NCI-H2029 treated with DMSO at 0.1 percent for 48 hours (cell line): ENCODE measurements around the gene LRCH4.
"Not testable (repeated sequence)": the region's sequence is repeated elsewhere in the genome, so short reads cannot be mapped to it uniquely, and the experiment has no call there.

Experiments used
- DNase-seq: peaks from one replicate; lab custom pipeline; 2025; lab: John Stamatoyannopoulos, UW

The LRCH4 gene

GRCh38 chr7:100567751-100568175 is 18.2 kb downstream of the LRCH4 start:
- no peak for DNase-seq

- no peak for DNase-seq
These were observed 18.7 kb downstream of the LRCH4 start for GRCh38 chr7:100567031-100567730.

- DNase-seq = no peak
These were observed 19.9 kb downstream of the LRCH4 start for GRCh38 chr7:100566018-100566531.

- DNase-seq = no peak
These were observed 20.8 kb downstream of the LRCH4 start for GRCh38 chr7:100565133-100565571.

GRCh38 chr7:100564405-100564804 is 21.5 kb downstream of the LRCH4 start:
- DNase-seq = not testable (repeated sequence)

GRCh38 chr7:100563809-100564400 is 22.0 kb downstream of the LRCH4 start:
- no peak for DNase-seq

- DNase-seq = no peak
These were observed 22.8 kb downstream of the LRCH4 start for GRCh38 chr7:100563100-100563564.

- DNase-seq = no peak
These were observed 23.5 kb downstream of the LRCH4 start for GRCh38 chr7:100562195-100563099.

GRCh38 chr7:100561491-100562194 is 24.3 kb downstream of the LRCH4 start:
- DNase-seq = no peak

- no peak for DNase-seq
These were observed 26.8 kb downstream of the LRCH4 start for GRCh38 chr7:100559127-100559526.

GRCh38 chr7:100556541-100556940 is 29.4 kb downstream of the LRCH4 start:
- no peak for DNase-seq

- no peak for DNase-seq
These were observed 30.2 kb downstream of the LRCH4 start for GRCh38 chr7:100555701-100556100.

GRCh38 chr7:100553032-100553431 is 32.9 kb downstream of the LRCH4 start:
- no peak for DNase-seq

- DNase-seq = no peak
These were observed 33.4 kb downstream of the LRCH4 start for GRCh38 chr7:100552532-100552931.

- DNase-seq = not testable (repeated sequence)
These were observed 37.5 kb downstream of the LRCH4 start for GRCh38 chr7:100548446-100548845.

- DNase-seq = peak; percentile 85
These were observed 38.1 kb downstream of the LRCH4 start for GRCh38 chr7:100547872-100548271.

- peak; percentile 92 for DNase-seq
These were observed 38.8 kb downstream of the LRCH4 start for GRCh38 chr7:100546926-100547800.

GRCh38 chr7:100546129-100546925 is 39.6 kb downstream of the LRCH4 start:
- DNase-seq = peak; percentile 92

GRCh38 chr7:100545360-100546128 is 40.4 kb downstream of the LRCH4 start:
- DNase-seq = peak; percentile 44
